ENCODE results near the gene PCBP1. TPM values are rescaled to one million over a fixed set of nuclear protein-coding genes. Genes with fewer than 3 reads are reported as not detected.

PCBP1 gene
- polyA plus RNA-seq, 1 donor from 2014 or later = 33.3 TPM

DNA sequence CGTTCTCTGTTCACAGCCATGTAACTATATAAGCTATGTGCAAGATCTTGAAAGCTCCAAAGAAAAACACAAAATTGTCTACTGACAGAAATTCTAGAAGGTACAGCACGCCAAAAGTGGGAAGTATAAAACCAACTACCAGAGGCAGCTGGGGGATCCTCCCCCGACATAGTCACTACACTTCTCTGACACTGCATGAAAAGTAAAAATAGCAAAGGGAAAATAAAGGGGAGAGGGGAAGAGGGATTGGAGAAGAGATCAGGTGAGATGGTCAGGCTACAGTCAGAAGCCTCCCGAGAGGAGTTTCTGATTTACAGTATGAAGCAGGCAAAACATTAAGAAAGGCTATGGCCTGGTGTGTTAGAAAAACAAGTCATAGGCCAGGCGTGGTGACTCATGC is 39.8 kb upstream of the PCBP1 start:
- H2AFZ ChIP-seq (ENCODE audit: low read depth, low read length) = no peak overlapping the region
- no peaks in the 10 kb centered on the region for H3K9me2 ChIP-seq (ENCODE audit: insufficient read depth, low read length)
- H3K36me3 ChIP-seq (ENCODE audit: insufficient read depth, low read length) = peaks cover 6% of the 10 kb centered on the region
- H3K9ac ChIP-seq (ENCODE audit: low read length) = no peak overlapping the region
- no peak overlapping the region for H3K4me2 ChIP-seq (ENCODE audit: low read length)
- H3K4me3 ChIP-seq (ENCODE audit: low read length) = no peak overlapping the region
- TF ChIP-seq RAD21 (conservative IDR thresholded peaks at IDR 0.05) (no peak), EP300 (conservative IDR thresholded peaks at IDR 0.05; ENCODE audit: poor library complexity, severe bottlenecking) (no peak), TAF1 (IDR thresholded peaks at IDR 0.05; ENCODE audit: low read depth) (no peak), POLR2AphosphoS5 (IDR thresholded peaks at IDR 0.05) (no peak), SMC3 (conservative IDR thresholded peaks at IDR 0.05; ENCODE audit: poor library complexity) (no peak), EZH2 (IDR thresholded peaks at IDR 0.05; ENCODE audit: borderline replicate concordance, insufficient read depth, low read length, poor library complexity, severe bottlenecking) (no peak), MXI1 (conservative IDR thresholded peaks at IDR 0.05; ENCODE audit: poor library complexity, severe bottlenecking) (no peak)
- TF ChIP-seq, protein P1, sequence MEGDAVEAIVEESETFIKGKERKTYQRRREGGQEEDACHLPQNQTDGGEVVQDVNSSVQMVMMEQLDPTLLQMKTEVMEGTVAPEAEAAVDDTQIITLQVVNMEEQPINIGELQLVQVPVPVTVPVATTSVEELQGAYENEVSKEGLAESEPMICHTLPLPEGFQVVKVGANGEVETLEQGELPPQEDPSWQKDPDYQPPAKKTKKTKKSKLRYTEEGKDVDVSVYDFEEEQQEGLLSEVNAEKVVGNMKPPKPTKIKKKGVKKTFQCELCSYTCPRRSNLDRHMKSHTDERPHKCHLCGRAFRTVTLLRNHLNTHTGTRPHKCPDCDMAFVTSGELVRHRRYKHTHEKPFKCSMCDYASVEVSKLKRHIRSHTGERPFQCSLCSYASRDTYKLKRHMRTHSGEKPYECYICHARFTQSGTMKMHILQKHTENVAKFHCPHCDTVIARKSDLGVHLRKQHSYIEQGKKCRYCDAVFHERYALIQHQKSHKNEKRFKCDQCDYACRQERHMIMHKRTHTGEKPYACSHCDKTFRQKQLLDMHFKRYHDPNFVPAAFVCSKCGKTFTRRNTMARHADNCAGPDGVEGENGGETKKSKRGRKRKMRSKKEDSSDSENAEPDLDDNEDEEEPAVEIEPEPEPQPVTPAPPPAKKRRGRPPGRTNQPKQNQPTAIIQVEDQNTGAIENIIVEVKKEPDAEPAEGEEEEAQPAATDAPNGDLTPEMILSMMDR (IDR thresholded peaks at IDR 0.05; ENCODE audit: poor library complexity, severe bottlenecking) = no peak
- TF ChIP-seq, protein P2, sequence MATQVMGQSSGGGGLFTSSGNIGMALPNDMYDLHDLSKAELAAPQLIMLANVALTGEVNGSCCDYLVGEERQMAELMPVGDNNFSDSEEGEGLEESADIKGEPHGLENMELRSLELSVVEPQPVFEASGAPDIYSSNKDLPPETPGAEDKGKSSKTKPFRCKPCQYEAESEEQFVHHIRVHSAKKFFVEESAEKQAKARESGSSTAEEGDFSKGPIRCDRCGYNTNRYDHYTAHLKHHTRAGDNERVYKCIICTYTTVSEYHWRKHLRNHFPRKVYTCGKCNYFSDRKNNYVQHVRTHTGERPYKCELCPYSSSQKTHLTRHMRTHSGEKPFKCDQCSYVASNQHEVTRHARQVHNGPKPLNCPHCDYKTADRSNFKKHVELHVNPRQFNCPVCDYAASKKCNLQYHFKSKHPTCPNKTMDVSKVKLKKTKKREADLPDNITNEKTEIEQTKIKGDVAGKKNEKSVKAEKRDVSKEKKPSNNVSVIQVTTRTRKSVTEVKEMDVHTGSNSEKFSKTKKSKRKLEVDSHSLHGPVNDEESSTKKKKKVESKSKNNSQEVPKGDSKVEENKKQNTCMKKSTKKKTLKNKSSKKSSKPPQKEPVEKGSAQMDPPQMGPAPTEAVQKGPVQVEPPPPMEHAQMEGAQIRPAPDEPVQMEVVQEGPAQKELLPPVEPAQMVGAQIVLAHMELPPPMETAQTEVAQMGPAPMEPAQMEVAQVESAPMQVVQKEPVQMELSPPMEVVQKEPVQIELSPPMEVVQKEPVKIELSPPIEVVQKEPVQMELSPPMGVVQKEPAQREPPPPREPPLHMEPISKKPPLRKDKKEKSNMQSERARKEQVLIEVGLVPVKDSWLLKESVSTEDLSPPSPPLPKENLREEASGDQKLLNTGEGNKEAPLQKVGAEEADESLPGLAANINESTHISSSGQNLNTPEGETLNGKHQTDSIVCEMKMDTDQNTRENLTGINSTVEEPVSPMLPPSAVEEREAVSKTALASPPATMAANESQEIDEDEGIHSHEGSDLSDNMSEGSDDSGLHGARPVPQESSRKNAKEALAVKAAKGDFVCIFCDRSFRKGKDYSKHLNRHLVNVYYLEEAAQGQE (IDR thresholded peaks at IDR 0.05; ENCODE audit: borderline replicate concordance) = no peak
- H3K27me3 ChIP-seq (ENCODE audit: insufficient read depth, low read depth, low read length) = no peaks in the 10 kb centered on the region
- no peak overlapping the region for H3K27ac ChIP-seq (ENCODE audit: low read length)
- no peaks in the 10 kb centered on the region for H3F3A ChIP-seq (ENCODE audit: insufficient read depth, low read length, poor library complexity, severe bottlenecking)
- no peaks in the 10 kb centered on the region for H3K9me3 ChIP-seq (ENCODE audit: low read length)
- H4K20me1 ChIP-seq (ENCODE audit: insufficient read depth) = no peaks in the 10 kb centered on the region
- no peaks in the 10 kb centered on the region for H3K79me2 ChIP-seq (replicated peaks; ENCODE audit: insufficient read depth, low read length)

DNA sequence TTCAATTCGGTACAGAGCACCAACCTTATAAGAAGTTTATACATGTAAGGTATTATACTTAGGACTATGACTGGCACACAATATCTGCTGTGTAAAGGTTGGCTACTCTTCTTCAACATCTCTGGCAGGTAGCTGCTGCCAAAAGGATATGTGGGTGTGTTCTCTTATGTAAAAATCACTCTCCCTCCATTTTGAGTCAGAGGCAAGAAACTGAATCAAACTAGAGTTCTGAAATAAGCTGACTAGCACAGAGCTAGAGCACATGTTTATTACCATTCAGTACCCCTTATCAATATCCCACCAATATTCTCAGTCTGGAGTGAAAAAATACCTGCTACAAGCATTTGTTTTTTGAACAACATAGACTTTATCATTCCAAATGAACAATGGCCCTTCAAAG is 38.0 kb upstream of the PCBP1 start:
- Histone ChIP-seq H2AFZ (ENCODE audit: low read depth, low read length) (no peak overlapping the region), H3K79me2 (replicated peaks; ENCODE audit: insufficient read depth, low read length) (no peaks in the 10 kb centered on the region), H3K4me3 (ENCODE audit: low read length) (no peak overlapping the region), H3K27me3 (ENCODE audit: insufficient read depth, low read depth, low read length) (no peaks in the 10 kb centered on the region), H3K27ac (ENCODE audit: low read length) (no peak overlapping the region), H4K20me1 (ENCODE audit: insufficient read depth) (no peaks in the 10 kb centered on the region), H3K9me2 (ENCODE audit: insufficient read depth, low read length) (no peaks in the 10 kb centered on the region), H3K9me3 (ENCODE audit: low read length) (no peaks in the 10 kb centered on the region), H3F3A (ENCODE audit: insufficient read depth, low read length, poor library complexity, severe bottlenecking) (no peaks in the 10 kb centered on the region), H3K9ac (ENCODE audit: low read length) (no peak overlapping the region), H3K36me3 (ENCODE audit: insufficient read depth, low read length) (peaks cover 6% of the 10 kb centered on the region), H3K4me2 (ENCODE audit: low read length) (no peak overlapping the region)
- TF ChIP-seq MXI1 (conservative IDR thresholded peaks at IDR 0.05; ENCODE audit: poor library complexity, severe bottlenecking) (no peak), POLR2AphosphoS5 (IDR thresholded peaks at IDR 0.05) (no peak), EZH2 (IDR thresholded peaks at IDR 0.05; ENCODE audit: borderline replicate concordance, insufficient read depth, low read length, poor library complexity, severe bottlenecking) (no peak), EP300 (conservative IDR thresholded peaks at IDR 0.05; ENCODE audit: poor library complexity, severe bottlenecking) (no peak), TAF1 (IDR thresholded peaks at IDR 0.05; ENCODE audit: low read depth) (no peak), RAD21 (conservative IDR thresholded peaks at IDR 0.05) (no peak), SMC3 (conservative IDR thresholded peaks at IDR 0.05; ENCODE audit: poor library complexity) (no peak)
- TF ChIP-seq, protein P1 (IDR thresholded peaks at IDR 0.05; ENCODE audit: poor library complexity, severe bottlenecking) = no peak
- TF ChIP-seq, protein P2 (IDR thresholded peaks at IDR 0.05; ENCODE audit: borderline replicate concordance) = no peak
